Fibroblast of lung (primary cell): ENCODE measurements around the gene COL26A1.

Experiments
- EZH2 ChIP-seq: IDR thresholded peaks from 2 replicates; pipeline ENCODE4 v1.5.1; 2012; ENCODE audit warnings: low read length, control low read depth, mild to moderate bottlenecking; ENCODE audit errors: missing control alignments
- TF ChIP-seq, protein P1 (sequence below), 2 donors: IDR thresholded peaks in 1 of 2; conservative IDR thresholded peaks in 1 of 2; 1 replicate in 1 of 2; 2 replicates in 1 of 2; pipeline ENCODE4 v1.5.1; 2011 to 2012; ENCODE audit warnings: low read length in 2 of 2, control low read depth in 1 of 2, inconsistent platforms in 1 of 2, low read depth in 1 of 2, mild to moderate bottlenecking in 1 of 2

DNA sequence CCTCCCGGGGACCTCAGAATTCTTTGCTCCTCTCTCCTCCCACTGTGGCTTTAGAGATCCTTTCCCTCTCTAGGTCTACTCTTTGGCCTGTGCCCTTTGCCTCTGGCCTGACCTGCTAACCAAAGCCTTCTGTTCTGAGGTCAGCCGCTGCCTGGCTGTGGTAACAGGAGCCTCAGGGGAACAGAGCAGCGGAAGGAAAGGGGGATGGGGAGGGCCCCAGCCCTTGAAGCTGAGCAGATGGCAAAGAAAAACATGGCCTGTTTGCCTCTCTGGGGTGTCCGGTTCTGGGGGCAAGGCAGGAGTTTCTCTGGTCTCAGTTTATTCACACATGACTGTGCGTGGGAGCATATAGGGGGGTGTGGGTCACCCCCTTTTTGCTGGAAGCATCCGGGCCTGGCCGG is 28.2 kb downstream of the COL26A1 start:
- TF ChIP-seq, protein P1, sequence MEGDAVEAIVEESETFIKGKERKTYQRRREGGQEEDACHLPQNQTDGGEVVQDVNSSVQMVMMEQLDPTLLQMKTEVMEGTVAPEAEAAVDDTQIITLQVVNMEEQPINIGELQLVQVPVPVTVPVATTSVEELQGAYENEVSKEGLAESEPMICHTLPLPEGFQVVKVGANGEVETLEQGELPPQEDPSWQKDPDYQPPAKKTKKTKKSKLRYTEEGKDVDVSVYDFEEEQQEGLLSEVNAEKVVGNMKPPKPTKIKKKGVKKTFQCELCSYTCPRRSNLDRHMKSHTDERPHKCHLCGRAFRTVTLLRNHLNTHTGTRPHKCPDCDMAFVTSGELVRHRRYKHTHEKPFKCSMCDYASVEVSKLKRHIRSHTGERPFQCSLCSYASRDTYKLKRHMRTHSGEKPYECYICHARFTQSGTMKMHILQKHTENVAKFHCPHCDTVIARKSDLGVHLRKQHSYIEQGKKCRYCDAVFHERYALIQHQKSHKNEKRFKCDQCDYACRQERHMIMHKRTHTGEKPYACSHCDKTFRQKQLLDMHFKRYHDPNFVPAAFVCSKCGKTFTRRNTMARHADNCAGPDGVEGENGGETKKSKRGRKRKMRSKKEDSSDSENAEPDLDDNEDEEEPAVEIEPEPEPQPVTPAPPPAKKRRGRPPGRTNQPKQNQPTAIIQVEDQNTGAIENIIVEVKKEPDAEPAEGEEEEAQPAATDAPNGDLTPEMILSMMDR (conservative IDR thresholded peaks at IDR 0.05 in 1 of 2, IDR thresholded peaks at IDR 0.05 in 1 of 2; ENCODE audit: low read depth in 1 of 2, low read length in 2 of 2): no peak
- no peak for TF ChIP-seq EZH2
